BJ (cell line): ENCODE results near the gene OR2A7. TPM values are rescaled to one million over a fixed set of nuclear protein-coding genes. Genes with fewer than 3 reads are reported as not detected.
"Not testable (repeated sequence)": the region's sequence is repeated elsewhere in the genome, so short reads cannot be mapped to it uniquely, and the experiment has no call there.

Experiments used
- CTCF ChIA-PET: fragments of 350-600 bp; formaldehyde crosslinking; extraction: SDS; loops from one replicate; lab custom pipeline; 2021; ENCODE audit warnings: antibody characterized with exemption, inconsistent platforms; lab: Yijun Ruan, JAX
- POLR2A ChIA-PET: fragments of 300-600 bp; sonication (Branson Sonifier 250); formaldehyde crosslinking; extraction: SDS; loops from one replicate; lab custom pipeline; 2021; ENCODE audit warnings: antibody characterized with exemption; lab: Charles Lee
- DNase-seq: peaks from one replicate; pipeline ENCODE4 v3.0.0-alpha.2; 2011; ENCODE audit warnings: low read depth
- H3K27me3 ChIP-seq: 2 replicates; pipeline ENCODE4 v1.6.0; 2011; ENCODE audit warnings: low read length; ENCODE audit not compliant: control insufficient read depth, insufficient read depth
- H3K36me3 ChIP-seq: 2 replicates; pipeline ENCODE4 v1.5.1; 2011; ENCODE audit warnings: low read length; ENCODE audit not compliant: control insufficient read depth, insufficient read depth
- H3K4me3 ChIP-seq: 2 replicates; pipeline ENCODE4 v1.5.1; 2011; ENCODE audit warnings: low read depth, mild to moderate bottlenecking, control low read depth, low read length
- CTCF ChIP-seq: IDR thresholded peaks from 2 replicates; pipeline ENCODE4 v1.5.1; 2011; ENCODE audit warnings: low read depth, mild to moderate bottlenecking, control low read depth, inconsistent platforms, low read length, moderate library complexity; ENCODE audit not compliant: insufficient read depth
- polyA plus RNA-seq: library from polyadenylated mRNA; depleted of rRNA; stranded (reverse); fragments of >200 nt; gene quantifications from 2 replicates; pipeline ENCODE4 v1.2.3, GENCODE V29; 2011

Gene OR2A7
- polyA plus RNA-seq, 1 experiment = 0.53 TPM

- POLR2A ChIA-PET, H3K36me3 ChIP-seq, CTCF ChIA-PET, H3K4me3 ChIP-seq, H3K27me3 ChIP-seq, DNase-seq: not testable (repeated sequence)
Measured at GRCh38 chr7:144282490-144282889, 17.9 kb upstream of the OR2A7 start.

DNA sequence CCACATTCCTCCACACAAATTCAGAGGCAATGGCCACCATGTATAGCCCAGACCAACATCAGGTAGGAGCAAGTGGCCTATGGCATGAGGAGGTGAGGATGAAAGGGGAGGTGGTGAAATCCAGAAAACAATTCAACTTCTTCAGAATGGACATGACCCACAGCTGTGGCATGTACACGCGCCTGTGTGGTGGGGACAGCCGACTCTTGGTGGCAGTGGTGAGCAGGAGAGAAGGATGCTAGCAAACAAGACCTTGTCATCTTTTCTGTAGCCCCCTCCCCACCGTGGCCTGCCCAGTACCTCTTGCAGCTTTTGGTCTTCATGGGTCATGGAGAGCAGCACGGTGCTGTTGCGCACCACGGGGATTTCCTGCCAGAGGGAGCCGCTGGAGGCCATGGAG, 17.4 kb upstream of the OR2A7 start:
- H3K36me3 ChIP-seq, H3K27me3 ChIP-seq, H3K4me3 ChIP-seq, CTCF ChIA-PET, POLR2A ChIA-PET, DNase-seq: not testable (repeated sequence)

DNA sequence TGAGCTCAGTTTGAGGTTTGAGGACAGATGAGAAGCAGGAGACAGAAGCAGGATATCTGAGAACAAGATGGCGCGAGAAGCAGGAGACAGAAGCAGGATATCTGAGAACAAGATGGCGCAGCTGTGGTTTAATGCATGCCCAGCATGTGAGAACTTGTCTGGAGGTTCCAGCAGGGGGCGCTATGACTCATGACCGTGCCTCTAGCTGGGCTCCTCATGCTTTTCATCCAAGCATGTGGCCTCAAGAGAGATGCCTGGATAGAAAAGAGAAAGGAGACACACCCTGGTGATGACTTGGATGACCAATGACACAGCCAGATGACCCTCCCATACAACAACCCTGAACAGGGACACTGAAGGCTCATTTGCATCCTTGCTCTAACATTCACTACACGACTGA, 15.4 kb upstream of the OR2A7 start:
- H3K27me3 ChIP-seq, POLR2A ChIA-PET, CTCF ChIA-PET, H3K4me3 ChIP-seq, DNase-seq, H3K36me3 ChIP-seq: not testable (repeated sequence)

DNA sequence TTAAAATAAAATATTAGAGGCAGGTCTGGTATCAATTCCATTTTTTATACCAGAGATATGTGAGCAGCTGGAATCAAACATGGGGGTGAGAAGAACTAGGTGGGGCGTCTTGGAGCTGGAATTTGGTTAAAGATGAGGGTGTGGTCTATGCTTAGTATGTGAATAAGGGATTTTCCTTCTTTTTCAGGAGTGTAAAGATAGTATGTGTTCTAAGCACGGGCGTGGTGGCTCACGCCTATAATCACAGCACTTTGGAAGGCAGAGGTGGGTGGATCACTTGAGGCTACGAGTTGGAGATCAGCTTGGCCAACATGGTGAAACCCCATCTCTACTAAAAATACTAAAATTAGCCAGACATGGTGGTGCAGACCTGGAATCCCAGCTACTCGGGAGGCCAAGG, 10.7 kb upstream of the OR2A7 start:
- H3K4me3 ChIP-seq, H3K36me3 ChIP-seq, DNase-seq, POLR2A ChIA-PET, H3K27me3 ChIP-seq, CTCF ChIA-PET: not testable (repeated sequence)

- H3K27me3 ChIP-seq, CTCF ChIA-PET, H3K4me3 ChIP-seq, POLR2A ChIA-PET, DNase-seq, H3K36me3 ChIP-seq: not testable (repeated sequence)
Measured at GRCh38 chr7:144269188-144269587, 4.6 kb upstream of the OR2A7 start, which contains the start of gene CTAGE8. Gene CTAGE8 (minus strand): TSS chr7:144269288. CDS start chr7:144269250, 38 bp downstream.

- H3K27me3 ChIP-seq, CTCF ChIA-PET, POLR2A ChIA-PET, H3K4me3 ChIP-seq, H3K36me3 ChIP-seq, DNase-seq: not testable (repeated sequence)
Measured at GRCh38 chr7:144262128-144262527, 2.5 kb downstream of the OR2A7 start.

GRCh38 chr7:144259067-144259466, 5.5 kb downstream of the OR2A7 start:
- CTCF ChIA-PET, DNase-seq, H3K36me3 ChIP-seq: not testable (repeated sequence)

DNA sequence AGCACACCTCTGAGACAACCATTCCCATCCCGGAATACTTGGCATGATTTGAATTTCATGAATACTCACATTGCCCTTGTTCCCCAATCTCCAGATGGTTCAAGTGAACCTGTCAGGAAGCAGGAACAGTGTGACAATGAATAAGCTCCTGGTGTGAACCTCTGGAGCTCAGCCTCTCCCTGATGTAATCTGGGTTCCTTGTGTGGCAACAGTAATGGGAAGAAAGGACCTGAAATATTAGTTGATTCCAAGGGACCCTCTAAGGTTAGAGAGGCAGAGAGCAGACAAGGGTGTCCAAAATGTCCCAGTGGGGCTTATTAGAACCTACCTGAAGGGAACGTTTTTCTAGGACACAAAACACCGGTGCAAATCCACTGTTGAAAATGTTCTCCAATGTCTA, 8.5 kb downstream of the OR2A7 start:
- POLR2A ChIA-PET = no interaction called here
- TF ChIP-seq CTCF = no peak
- Histone ChIP-seq H3K27me3 (no peaks in the 10 kb centered on the region), H3K36me3 (no peaks in the 10 kb centered on the region), H3K4me3 (no peak overlapping the region)
- CTCF ChIA-PET = no interaction called here
- DNase-seq = no peak

More at GRCh38 chr7:144259067-144259466, 5.5 kb downstream of the OR2A7 start:
- H3K4me3 ChIP-seq, H3K27me3 ChIP-seq, POLR2A ChIA-PET: not testable (repeated sequence)

DNA sequence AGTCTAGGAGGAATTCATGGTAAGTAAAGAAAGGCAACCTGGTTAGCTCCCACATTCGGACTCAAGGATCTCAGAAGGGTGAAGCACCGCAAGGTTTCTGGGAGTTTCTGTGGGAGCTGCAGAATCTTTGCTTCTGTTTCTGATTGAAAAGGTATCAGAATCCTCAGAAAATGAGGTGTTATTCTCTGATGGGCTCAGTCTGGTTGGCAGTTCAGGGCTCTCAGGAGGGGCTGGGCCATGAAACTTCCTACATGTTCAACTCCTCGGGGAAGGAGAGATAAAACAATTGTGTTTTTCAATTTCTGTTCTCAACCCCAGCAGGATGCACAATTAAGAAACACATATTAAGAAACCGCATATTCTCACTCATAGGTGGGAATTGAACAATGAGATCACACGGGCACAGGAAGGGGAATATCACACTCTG, 9.1 kb downstream of the OR2A7 start:
- TF ChIP-seq CTCF = no peak
- no peak overlapping the region for H3K4me3 ChIP-seq
- ChIA-PET CTCF (no interaction called here), POLR2A (no interaction called here)
- no peaks in the 10 kb centered on the region for H3K36me3 ChIP-seq
- DNase-seq = no peak
- H3K27me3 ChIP-seq = no peaks in the 10 kb centered on the region

DNA sequence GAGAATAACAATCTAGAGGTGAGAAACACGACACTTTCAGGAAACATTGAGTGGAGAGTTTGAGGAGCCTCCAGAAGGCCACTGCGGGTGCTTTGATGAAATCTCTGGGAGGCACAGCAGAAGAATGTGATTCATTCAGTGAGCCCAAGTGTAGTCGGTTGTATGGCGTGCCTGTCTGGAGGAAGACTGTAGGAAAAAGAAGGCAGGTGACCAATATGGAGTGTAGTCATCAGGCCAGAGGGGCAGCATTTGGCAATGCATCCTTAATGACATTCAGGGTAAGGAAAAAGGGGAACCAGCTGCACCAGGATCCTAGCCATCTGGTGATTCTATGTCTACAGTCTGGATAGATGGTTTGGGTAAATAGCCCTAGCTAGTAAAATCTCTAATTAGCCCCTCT, 12.3 kb downstream of the OR2A7 start:
- H3K27me3 ChIP-seq, DNase-seq, CTCF ChIA-PET, H3K4me3 ChIP-seq, POLR2A ChIA-PET, H3K36me3 ChIP-seq: not testable (repeated sequence)

- H3K27me3 ChIP-seq, CTCF ChIA-PET, H3K4me3 ChIP-seq, DNase-seq, POLR2A ChIA-PET, H3K36me3 ChIP-seq: not testable (repeated sequence)
Measured at GRCh38 chr7:144247674-144248330, 16.8 kb downstream of the OR2A7 start.
